DND-41 (cell line): ENCODE data around the gene PYGM.

Experiments used
- ATAC-seq: fragments of 200-7000 bp; cut with Tn5 transposase; 3 replicates; pipeline ENCODE4 v1.9.1; 2021; ENCODE audit warnings: low read depth; ENCODE audit not compliant: insufficient read depth
- DNase-seq: peaks from one replicate; pipeline ENCODE4 v3.0.0-alpha.2; 2020
- H2AFZ ChIP-seq: 2 replicates; pipeline ENCODE4 v1.6.0; 2012; ENCODE audit warnings: low read depth, low read length
- H3K27ac ChIP-seq: 2 replicates; pipeline ENCODE4 v1.5.1; 2012; ENCODE audit warnings: low read length, inconsistent platforms
- H3K27me3 ChIP-seq: fragments of 200-600 bp; sonication (generic); 2 replicates; pipeline ENCODE4 v1.6.0; 2012; ENCODE audit warnings: low read length, mild to moderate bottlenecking, inconsistent platforms; ENCODE audit not compliant: insufficient read depth, poor library complexity
- H3K36me3 ChIP-seq: 2 replicates; pipeline ENCODE4 v1.5.1; 2012; ENCODE audit warnings: low read length, inconsistent platforms; ENCODE audit not compliant: insufficient read depth
- H3K4me1 ChIP-seq: 2 replicates; pipeline ENCODE4 v1.5.1; 2012; ENCODE audit warnings: mild to moderate bottlenecking, low read length; ENCODE audit not compliant: insufficient read depth
- H3K4me2 ChIP-seq: 2 replicates; pipeline ENCODE4 v1.6.0; 2012; ENCODE audit warnings: mild to moderate bottlenecking, moderate library complexity, low read length, inconsistent platforms; ENCODE audit not compliant: insufficient read depth
- H3K4me3 ChIP-seq, 2 experiments: fragments of 200-600 bp in 1 of 2; shearing (Covaris generic) in 1 of 2; 2 replicates each; pipeline ENCODE4 v1.5.1; 2012 to 2016; ENCODE audit warnings: inconsistent platforms in 2 of 2, low read length in 2 of 2, mild to moderate bottlenecking in 2 of 2, low read depth in 1 of 2, moderate library complexity in 1 of 2
- H3K79me2 ChIP-seq: 2 replicates; pipeline ENCODE4 v1.6.0; 2012; ENCODE audit warnings: low read length, inconsistent platforms; ENCODE audit not compliant: insufficient read depth
- H3K9ac ChIP-seq: 2 replicates; pipeline ENCODE4 v1.6.0; 2012; ENCODE audit warnings: low read depth, mild to moderate bottlenecking, inconsistent platforms, low read length, moderate library complexity
- H3K9me3 ChIP-seq: 2 replicates; pipeline ENCODE4 v1.5.1; 2012; ENCODE audit warnings: low read length, moderate library complexity, mild to moderate bottlenecking, inconsistent platforms; ENCODE audit not compliant: insufficient read depth, severe bottlenecking
- H4K20me1 ChIP-seq: 2 replicates; pipeline ENCODE4 v1.6.0; 2012; ENCODE audit warnings: low read length; ENCODE audit not compliant: insufficient read depth
- CTCF ChIP-seq: IDR thresholded peaks from 2 replicates; pipeline ENCODE4 v1.5.1; 2012; ENCODE audit warnings: borderline replicate concordance, low read length, moderate library complexity, mild to moderate bottlenecking; ENCODE audit not compliant: poor library complexity, severe bottlenecking; ENCODE audit errors: extremely low read depth
- EZH2 ChIP-seq: IDR thresholded peaks from 3 replicates; pipeline ENCODE4 v1.6.1; 2012; ENCODE audit warnings: borderline replicate concordance, low read depth, mild to moderate bottlenecking, moderate library complexity, low read length, inconsistent platforms; ENCODE audit not compliant: severe bottlenecking

PYGM gene

DNA sequence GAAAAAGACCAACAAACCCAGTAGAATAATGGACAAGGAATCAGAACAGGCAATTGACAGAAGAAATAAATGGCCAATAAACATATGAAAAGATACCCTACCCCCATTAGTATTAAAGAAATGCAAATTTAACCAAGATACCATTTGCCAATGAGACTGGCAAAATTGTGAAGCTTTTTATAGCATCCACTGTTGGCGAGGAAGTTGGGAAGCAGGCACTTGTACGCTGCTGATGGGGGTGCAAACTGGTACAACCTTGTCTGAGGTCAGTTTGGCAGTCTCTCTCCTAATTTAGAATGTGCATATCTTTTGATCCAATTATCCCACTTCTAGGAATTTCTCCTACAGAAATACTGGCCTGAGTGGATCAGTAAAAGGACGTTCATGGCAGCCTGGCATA is 28.2 kb downstream of the PYGM start:
- H3K4me2 ChIP-seq, result no peak overlapping the region
- no peak overlapping the region for H3K9ac ChIP-seq
- no peaks in the 10 kb centered on the region for H3K79me2 ChIP-seq
- no peaks in the 10 kb centered on the region; the same call in 1 of the 2 replicates for H4K20me1 ChIP-seq
- no peak overlapping the region for H2AFZ ChIP-seq
- ATAC-seq (no peak), DNase-seq (no peak)
- H3K27ac ChIP-seq, result no peak overlapping the region
- TF ChIP-seq EZH2, result no peak
- TF ChIP-seq CTCF, result no peak
- no peaks in the 10 kb centered on the region for H3K27me3 ChIP-seq
- H3K4me1 ChIP-seq, result no peaks in the 10 kb centered on the region
- no peak overlapping the region for H3K4me3 ChIP-seq
- peaks cover 26% of the 10 kb centered on the region; the same call in 1 of the 2 replicates for H3K36me3 ChIP-seq
- H3K9me3 ChIP-seq, result no peaks in the 10 kb centered on the region

DNA sequence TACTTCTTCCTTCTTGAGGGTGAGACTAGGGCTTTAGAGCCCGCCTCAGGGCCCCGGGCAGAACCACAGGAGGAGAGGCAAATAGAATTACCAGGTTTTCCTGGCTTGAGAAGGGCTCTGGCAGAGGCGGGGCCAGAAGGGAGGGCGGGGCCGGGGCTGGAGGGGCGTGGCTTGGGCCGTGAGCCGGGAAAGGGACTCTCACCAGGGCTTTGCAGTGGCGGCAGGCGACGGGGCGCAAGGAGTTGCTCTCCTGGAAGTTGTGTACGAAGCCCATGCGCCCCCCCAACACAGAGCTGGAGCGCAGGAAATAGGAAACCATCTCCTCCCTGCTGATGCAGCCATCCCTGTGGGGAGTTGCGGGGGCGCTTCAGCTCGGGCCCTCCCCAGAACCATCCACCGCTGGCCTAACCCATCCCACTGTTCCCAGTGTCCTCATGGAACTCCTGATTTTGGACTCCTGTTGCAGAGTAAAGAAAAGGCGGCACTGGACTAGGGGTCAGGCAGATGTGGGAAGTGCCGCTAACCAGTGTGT is 29.9 kb downstream of the PYGM start:
- Histone ChIP-seq H4K20me1 (no peaks in the 10 kb centered on the region), H3K9ac (no peak overlapping the region), H3K27me3 (no peaks in the 10 kb centered on the region), H3K4me3 (no peak overlapping the region), H2AFZ (no peak overlapping the region), H3K27ac (no peak overlapping the region), H3K9me3 (no peaks in the 10 kb centered on the region), H3K4me2 (no peak overlapping the region), H3K79me2 (no peaks in the 10 kb centered on the region), H3K36me3 (peaks cover 9% of the 10 kb centered on the region; the same call in 1 of the 2 replicates), H3K4me1 (no peaks in the 10 kb centered on the region)
- peak; percentile 33 for DNase-seq
- no peak for TF ChIP-seq EZH2
- TF ChIP-seq CTCF, result no peak
- ATAC-seq, result peak; percentile 37; the same call in 1 of the 3 replicates

- ATAC-seq (no peak), DNase-seq (no peak)
- H4K20me1 ChIP-seq, result no peaks in the 10 kb centered on the region
Observed at GRCh38 chr11:64728757-64729365, 30.9 kb downstream of the PYGM start.

More at GRCh38 chr11:64728757-64729365, 30.9 kb downstream of the PYGM start:
- H3K9ac ChIP-seq, result no peak overlapping the region
- no peak overlapping the region for H3K4me2 ChIP-seq
- no peak overlapping the region for H3K4me3 ChIP-seq
- H3K36me3 ChIP-seq, result 0 out of 2 replicates have a peak, but pooled peaks cover 7% of the 10 kb centered on the region
- no peaks in the 10 kb centered on the region for H3K79me2 ChIP-seq
- H3K4me1 ChIP-seq, result peaks cover 5% of the 10 kb centered on the region
- no peak overlapping the region for H2AFZ ChIP-seq
- no peak for TF ChIP-seq EZH2
- no peak for TF ChIP-seq CTCF
- no peak overlapping the region for H3K27ac ChIP-seq
- no peaks in the 10 kb centered on the region for H3K27me3 ChIP-seq
- H3K9me3 ChIP-seq, result no peaks in the 10 kb centered on the region
